Activated CD8-positive, alpha-beta memory T cell treated with anti-CD3 and anti-CD28 coated beads, Interleukin-2, amount 50 U/mL, for 48 hours (primary cell): Measurements from ENCODE around the gene PRPH.
"Not testable (repeated sequence)": the region's sequence is repeated elsewhere in the genome, so short reads cannot be mapped to it uniquely, and the experiment has no call there.

Source experiments
- DNase-seq: peaks from one replicate; pipeline ENCODE4 v3.0.0-alpha.2; 2020

Gene PRPH

GRCh38 chr12:49304161-49304560 is 9.2 kb downstream of the PRPH start:
- DNase-seq = no peak

DNA sequence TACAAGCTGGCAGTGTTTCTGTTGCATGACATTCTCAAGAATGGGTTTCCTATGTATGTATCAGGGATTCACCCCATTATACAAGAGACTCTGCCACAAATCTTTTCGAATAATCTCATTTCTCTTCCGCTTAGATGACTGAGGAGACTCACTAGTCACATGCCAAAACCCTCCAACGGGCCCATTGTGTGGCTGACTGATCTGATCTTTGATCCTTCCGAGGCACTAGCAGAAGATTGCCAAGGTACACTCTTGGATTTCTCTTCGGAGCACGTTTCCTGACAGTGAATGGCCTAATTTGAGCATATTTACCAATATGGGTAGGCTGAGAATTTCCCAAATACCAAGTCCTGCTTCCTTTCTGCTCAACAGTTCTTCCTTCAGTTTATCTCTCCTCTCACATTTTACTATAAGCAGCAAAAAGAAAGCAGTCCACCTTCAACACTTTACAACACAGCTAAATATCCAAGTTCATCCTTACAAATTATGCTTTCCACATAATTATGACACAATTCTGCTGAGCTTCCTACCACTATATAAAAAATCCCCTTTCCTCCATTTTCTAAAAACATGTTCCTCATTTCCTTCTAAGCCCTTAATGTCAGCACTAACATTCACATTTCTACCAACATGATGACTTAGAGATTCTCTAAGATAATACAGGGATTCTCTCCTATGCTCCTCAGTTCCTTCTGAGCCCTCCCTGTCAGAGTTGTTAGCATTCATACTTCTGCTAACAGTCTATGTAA is 11.0 kb downstream of the PRPH start:
- no peak for DNase-seq

DNA sequence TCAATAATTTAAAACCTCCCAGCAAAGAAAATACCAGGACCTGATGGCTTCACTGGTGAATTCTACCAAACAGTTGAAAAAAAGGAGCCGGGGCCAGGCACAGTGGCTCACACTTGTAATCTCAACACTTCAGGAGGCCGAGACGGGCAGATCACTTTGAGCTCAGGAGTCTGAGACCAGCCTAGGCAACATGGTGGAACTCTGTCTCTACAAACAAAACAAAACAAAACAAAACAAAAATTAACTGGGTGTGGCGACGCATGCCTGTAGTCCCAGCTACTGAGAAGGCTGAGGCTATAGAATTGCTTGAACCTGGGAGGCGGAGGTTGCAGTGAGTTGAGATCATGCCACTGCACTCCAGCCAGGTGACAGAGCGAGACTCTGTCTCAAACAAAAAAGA is 14.4 kb downstream of the PRPH start:
- peak; percentile 25 for DNase-seq

DNA sequence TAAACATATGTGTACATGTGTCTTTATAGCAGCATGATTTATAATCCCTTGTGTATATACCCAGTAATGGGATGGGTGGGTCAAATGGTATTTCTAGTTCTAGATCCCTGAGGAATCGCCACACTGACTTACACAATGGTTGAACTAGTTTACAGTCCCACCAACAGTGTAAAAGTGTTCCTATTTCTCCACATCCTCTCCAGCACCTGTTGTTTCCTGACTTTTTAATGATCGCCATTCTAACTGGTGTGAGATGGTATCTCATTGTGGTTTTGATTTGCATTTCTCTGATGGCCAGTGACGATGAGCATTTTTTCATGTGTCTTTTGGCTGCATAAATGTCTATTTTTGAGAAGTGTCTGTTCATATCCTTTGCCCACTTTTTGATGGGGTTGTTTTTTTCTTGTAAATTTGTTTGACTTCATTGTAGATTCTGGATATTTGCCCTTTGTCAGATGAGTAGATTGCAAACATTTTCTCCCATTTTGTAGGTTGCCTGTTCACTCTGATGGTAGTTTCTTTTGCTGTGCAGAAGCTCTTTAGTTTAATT is 15.6 kb downstream of the PRPH start:
- DNase-seq = not testable (repeated sequence)

- no peak for DNase-seq
These were observed 19.9 kb downstream of the PRPH start for GRCh38 chr12:49314811-49315210.

GRCh38 chr12:49317118-49317517 is 22.2 kb downstream of the PRPH start:
- not testable (repeated sequence) for DNase-seq

GRCh38 chr12:49320411-49321103 is 25.6 kb downstream of the PRPH start:
- not testable (repeated sequence) for DNase-seq

DNA sequence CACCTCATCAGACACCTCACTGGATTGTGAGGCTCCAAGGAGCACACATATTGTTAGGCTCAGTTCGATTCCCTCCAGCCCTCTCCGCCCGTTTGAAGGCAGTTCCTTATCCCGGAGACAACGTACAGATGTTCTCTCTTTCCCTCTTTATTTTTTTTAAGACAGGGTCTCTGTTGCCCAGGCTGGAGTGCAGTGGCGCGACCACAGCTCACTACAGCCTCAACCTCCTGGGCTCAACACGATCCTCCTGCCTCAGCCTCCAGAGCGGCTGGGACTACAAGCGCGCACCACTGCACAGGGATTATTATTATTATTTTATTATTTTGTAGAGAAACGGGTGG is 27.4 kb downstream of the PRPH start:
- no peak for DNase-seq

DNA sequence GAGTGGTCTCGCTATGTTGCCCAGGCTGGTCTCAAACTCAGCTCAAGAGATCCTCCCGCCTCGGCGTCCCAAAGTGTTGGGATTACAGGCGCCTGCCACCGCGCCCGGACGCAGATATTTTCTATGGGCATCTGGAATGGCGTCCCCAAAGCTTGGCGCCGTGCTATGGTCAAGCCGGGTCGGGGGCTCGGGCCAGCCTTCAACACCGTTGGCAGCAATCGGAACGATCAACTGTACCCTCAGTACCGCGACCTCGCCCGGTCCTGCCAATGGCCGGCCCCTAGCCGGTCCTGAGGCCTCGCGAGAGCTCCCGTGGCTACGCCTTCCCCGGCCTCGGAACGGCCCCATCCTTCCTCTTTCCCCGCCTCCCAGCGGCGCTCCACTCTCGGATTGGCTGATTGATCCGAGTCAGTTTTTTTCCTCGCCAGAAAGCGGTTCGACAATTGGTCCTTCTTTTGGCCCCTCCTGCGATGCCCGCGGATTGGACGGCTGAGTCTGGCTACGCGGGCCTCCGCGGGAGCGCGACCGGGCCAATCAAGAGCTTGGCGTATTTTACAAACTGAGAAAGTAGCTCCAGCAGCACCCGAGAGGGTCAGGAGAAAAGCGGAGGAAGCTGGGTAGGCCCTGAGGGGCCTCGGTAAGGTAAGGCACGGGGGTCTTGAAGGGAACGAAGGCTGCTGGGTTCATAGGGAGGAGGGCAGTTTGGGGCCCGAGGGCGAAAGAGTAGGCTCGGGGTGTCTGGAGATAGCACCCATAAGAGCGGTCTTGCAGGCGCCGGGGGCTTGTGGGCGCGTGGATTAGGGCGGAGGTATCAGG is 28.0 kb downstream of the PRPH start, which contains the start of gene TROAP:
TSS of gene TROAP (plus strand) at position 548 of the 816 bp plus-strand sequence. CDS start 354 bp downstream, outside the sequence.
- DNase-seq = peak; percentile 95

GRCh38 chr12:49323524-49324097 is 28.7 kb downstream of the PRPH start:
- no peak for DNase-seq

- DNase-seq = peak; percentile 39
These were observed 30.7 kb downstream of the PRPH start for GRCh38 chr12:49325606-49326005.

GRCh38 chr12:49327368-49327767 is 32.4 kb downstream of the PRPH start:
- no peak for DNase-seq

DNA sequence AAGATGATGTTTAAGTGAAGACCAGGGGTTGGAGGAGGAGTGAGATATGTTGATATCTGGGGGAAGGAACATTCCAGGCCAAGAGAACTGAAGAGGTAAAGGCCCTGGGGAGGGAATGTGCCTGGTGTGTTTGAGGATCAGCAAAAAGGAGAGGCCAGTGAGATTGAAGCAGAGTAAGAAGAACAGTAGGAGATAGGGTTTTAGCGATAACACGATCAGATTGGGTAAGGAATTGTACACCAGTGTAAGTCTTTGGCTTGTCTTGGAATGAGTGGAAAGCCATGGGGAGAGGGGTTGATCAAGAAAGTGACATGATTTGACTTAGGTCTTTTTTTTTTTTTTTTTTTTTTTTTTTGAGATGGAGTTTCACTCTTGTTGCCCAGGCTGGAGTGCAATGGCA is 32.9 kb downstream of the PRPH start:
- DNase-seq = no peak

DNA sequence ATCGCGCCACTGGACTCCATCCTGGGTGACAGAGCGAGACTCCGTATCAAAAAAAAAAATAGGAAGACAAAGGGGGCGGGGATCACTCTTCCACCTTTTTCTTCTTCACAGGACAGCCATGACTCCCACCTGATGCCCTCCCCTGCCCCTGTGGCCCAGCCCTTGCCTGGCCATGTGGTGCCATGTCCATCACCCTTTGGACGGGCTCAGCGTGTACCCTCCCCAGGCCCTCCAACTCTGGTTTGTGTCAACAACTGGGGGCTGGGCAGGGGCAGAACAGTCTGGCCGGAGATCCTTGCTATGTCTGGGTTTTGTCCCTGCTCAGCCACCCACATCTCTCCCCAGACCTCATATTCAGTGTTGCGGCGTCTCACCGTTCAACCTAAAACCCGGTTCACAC is 33.9 kb downstream of the PRPH start:
- DNase-seq = no peak

DNA sequence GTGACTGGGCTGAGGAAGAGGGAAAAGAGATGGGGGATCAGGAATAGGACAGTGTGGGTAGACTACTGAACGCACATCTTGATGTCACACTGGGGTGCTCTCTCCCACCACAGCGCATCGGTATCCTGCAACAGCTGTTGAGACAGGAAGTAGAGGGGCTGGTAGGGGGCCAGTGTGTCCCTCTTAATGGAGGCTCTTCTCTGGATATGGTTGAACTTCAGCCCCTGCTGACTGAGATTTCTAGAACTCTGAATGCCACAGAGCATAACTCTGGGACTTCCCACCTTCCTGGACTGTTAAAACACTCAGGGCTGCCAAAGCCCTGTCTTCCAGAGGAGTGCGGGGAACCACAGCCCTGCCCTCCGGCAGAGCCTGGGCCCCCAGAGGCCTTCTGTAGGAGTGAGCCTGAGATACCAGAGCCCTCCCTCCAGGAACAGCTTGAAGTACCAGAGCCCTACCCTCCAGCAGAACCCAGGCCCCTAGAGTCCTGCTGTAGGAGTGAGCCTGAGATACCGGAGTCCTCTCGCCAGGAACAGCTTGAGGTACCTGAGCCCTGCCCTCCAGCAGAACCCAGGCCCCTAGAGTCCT is 35.2 kb downstream of the PRPH start:
- no peak for DNase-seq

GRCh38 chr12:49330631-49331379 is 35.9 kb downstream of the PRPH start:
- DNase-seq = no peak

GRCh38 chr12:49331380-49332222 is 36.7 kb downstream of the PRPH start:
- no peak for DNase-seq

DNA sequence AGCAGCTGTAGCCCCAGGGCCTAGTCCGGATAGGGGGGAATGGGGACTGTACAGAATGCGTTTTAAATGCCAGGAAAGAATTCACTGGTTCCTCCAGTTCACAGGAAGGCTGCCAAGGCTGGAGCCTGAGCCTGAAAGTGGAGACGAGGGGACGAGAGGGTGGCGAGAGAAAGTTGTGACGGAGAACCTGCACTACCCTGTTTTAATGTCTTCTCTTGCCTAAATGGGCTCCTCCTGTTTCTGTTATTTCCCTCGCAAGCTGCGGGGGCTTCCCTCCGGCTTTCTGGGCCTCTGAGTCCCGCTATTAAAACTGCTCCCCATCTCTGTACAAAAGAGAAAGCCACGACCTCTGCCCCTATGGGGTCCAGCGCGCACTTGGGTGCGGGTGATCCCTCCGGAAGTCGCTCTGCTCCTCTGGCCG is 37.5 kb downstream of the PRPH start:
- no peak for DNase-seq

- DNase-seq = no peak
These were observed 38.0 kb downstream of the PRPH start for GRCh38 chr12:49332891-49333371.

DNA sequence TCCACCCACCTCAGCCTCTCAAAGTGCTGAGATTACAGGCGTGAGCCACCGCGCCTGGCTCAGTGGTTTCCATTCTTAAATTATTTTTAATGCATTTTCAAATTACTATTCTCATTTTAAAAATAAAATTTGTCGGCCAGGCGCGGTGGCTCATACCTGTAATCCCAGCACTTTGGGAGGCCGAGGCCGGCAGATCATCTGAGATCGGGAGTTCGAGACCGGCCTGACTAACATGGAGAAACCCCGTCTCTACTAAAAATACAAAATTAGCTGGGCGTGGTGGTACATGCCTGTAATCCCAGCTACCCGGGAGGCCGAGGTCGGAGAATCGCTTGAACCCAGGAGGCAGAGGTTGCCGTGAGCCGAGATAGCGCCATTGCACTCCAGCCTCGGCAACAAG is 38.8 kb downstream of the PRPH start:
- not testable (repeated sequence) for DNase-seq

DNA sequence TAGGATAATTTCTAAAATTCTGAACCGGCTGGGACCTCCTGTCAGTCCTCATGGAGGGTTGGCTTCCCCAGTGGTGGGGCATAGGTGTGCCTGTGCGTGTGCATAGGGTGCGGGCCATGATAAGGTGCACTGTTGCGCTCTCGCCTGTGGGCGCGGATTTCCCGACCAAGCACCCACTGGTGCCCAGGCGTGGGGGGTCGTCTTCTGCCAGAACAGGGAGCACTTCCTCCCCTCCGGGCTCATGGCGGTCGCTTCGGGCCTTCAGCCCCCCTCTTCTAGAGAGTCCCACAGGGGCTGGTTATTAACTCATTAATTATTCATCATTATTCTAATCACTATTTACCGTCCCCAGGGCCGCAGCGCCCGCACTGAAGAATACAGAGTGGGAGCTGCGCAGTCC is 39.3 kb downstream of the PRPH start:
- no peak for DNase-seq
